SU-DHL-6 (cell line): ENCODE measurements around the gene CXCL10.
"Not testable (repeated sequence)": the region's sequence is repeated elsewhere in the genome, so short reads cannot be mapped to it uniquely, and the experiment has no call there.

Experiments
- H2AFZ ChIP-seq: fragments of 200-600 bp; sonication (generic); 2 replicates; pipeline ENCODE4 v1.6.1; 2014; ENCODE audit warnings: low read depth, mild to moderate bottlenecking, moderate library complexity, mixed read lengths, antibody characterized with exemption, low read length; ENCODE audit not compliant: severe bottlenecking
- H3F3A ChIP-seq: fragments of 200-600 bp; shearing (Covaris generic); 2 replicates; pipeline ENCODE4 v1.6.0; 2016; ENCODE audit warnings: antibody characterized with exemption, mild to moderate bottlenecking; ENCODE audit not compliant: insufficient read depth
- H3K27ac ChIP-seq: fragments of 200-600 bp; sonication (generic); 2 replicates; pipeline ENCODE4 v1.5.1; 2016; ENCODE audit warnings: low read depth, mild to moderate bottlenecking, low read length, moderate library complexity, mixed read lengths
- H3K27me3 ChIP-seq: fragments of 200-600 bp; sonication (generic), shearing (Covaris generic); 2 replicates; pipeline ENCODE4 v1.6.0; 2014; ENCODE audit warnings: mild to moderate bottlenecking, low read length
- H3K36me3 ChIP-seq: fragments of 200-600 bp; sonication (generic); 2 replicates; pipeline ENCODE4 v1.6.1; 2014; ENCODE audit warnings: mild to moderate bottlenecking, low read length, mixed read lengths
- H3K4me2 ChIP-seq: fragments of 300-600, 200-600 bp; shearing (Covaris generic), sonication (generic); 2 replicates; pipeline ENCODE4 v1.6.0; 2014; ENCODE audit warnings: low read length, low read depth, mild to moderate bottlenecking; ENCODE audit not compliant: poor library complexity, severe bottlenecking
- H3K4me3 ChIP-seq: fragments of 200-600 bp; sonication (generic); 2 replicates; pipeline ENCODE4 v1.5.1; 2014; ENCODE audit warnings: antibody characterized with exemption, low read length, mild to moderate bottlenecking, mixed read lengths; ENCODE audit not compliant: insufficient read depth, poor library complexity, severe bottlenecking
- H3K79me2 ChIP-seq: fragments of 200-600 bp; sonication (generic); 2 replicates; pipeline ENCODE4 v1.6.1; 2014; ENCODE audit warnings: mild to moderate bottlenecking, low read length, moderate library complexity; ENCODE audit not compliant: insufficient read depth
- H3K9ac ChIP-seq: fragments of 200-600 bp; sonication (generic); 2 replicates; pipeline ENCODE4 v1.7.0; 2014; ENCODE audit warnings: mild to moderate bottlenecking, low read length
- H3K9me2 ChIP-seq: fragments of 200-600 bp; sonication (generic); replicated peaks from 2 replicates; pipeline ENCODE4 v1.6.1; 2014; ENCODE audit warnings: low read length; ENCODE audit not compliant: insufficient read depth
- H3K9me3 ChIP-seq: fragments of 200-600 bp; sonication (generic); 2 replicates; pipeline ENCODE4 v1.6.1; 2014; ENCODE audit warnings: low read length, mixed read lengths; ENCODE audit not compliant: insufficient read depth
- H4K20me1 ChIP-seq: fragments of 200-600 bp; sonication (generic); 2 replicates; pipeline ENCODE4 v1.6.1; 2014; ENCODE audit warnings: low read depth, mild to moderate bottlenecking, antibody characterized with exemption, low read length, moderate library complexity, mixed read lengths
- CTCF ChIP-seq: fragments of 200-600 bp; sonication (generic); IDR thresholded peaks from one replicate; pipeline ENCODE4 v1.5.1; 2017; ENCODE audit warnings: antibody characterized with exemption, mild to moderate bottlenecking, low read length, moderate library complexity; ENCODE audit not compliant: insufficient read depth, poor library complexity, severe bottlenecking
- EZH2phosphoT487 ChIP-seq: fragments of 200-600 bp; sonication (generic), shearing (Covaris generic); conservative IDR thresholded peaks from 2 replicates; pipeline ENCODE4 v1.6.1; 2018; ENCODE audit warnings: mild to moderate bottlenecking, antibody characterized with exemption, low read length, moderate library complexity, mixed read lengths

Gene CXCL10

GRCh38 chr4:76000279-76000678 lies 23.0 kb downstream of the CXCL10 start:
- no peak overlapping the region for H3K9ac ChIP-seq
- H2AFZ ChIP-seq = no peak overlapping the region
- H4K20me1 ChIP-seq = no peaks in the 10 kb centered on the region
- no peak overlapping the region for H3K4me3 ChIP-seq
- H3K27ac ChIP-seq = no peak overlapping the region
- H3K4me2 ChIP-seq = no peak overlapping the region
- no peaks in the 10 kb centered on the region for H3K9me2 ChIP-seq
- H3K9me3 ChIP-seq = no peaks in the 10 kb centered on the region
- no peaks in the 10 kb centered on the region for H3K79me2 ChIP-seq
- no peaks in the 10 kb centered on the region for H3F3A ChIP-seq
- no peaks in the 10 kb centered on the region for H3K36me3 ChIP-seq
- H3K27me3 ChIP-seq = no peaks in the 10 kb centered on the region
- no peak for TF ChIP-seq EZH2phosphoT487
- no peak for TF ChIP-seq CTCF

GRCh38 chr4:75998525-75999147 lies 24.7 kb downstream of the CXCL10 start:
- H3K36me3 ChIP-seq, H3K9me2 ChIP-seq, H3K27me3 ChIP-seq, H3F3A ChIP-seq, H3K79me2 ChIP-seq, H3K27ac ChIP-seq, H4K20me1 ChIP-seq, H3K4me2 ChIP-seq, H3K4me3 ChIP-seq, H3K9me3 ChIP-seq, H3K9ac ChIP-seq, H2AFZ ChIP-seq: not testable (repeated sequence)

- H3K27ac ChIP-seq = no peak overlapping the region
- no peaks in the 10 kb centered on the region for H3K79me2 ChIP-seq
- no peaks in the 10 kb centered on the region for H3F3A ChIP-seq
- H3K36me3 ChIP-seq = no peaks in the 10 kb centered on the region
- no peak overlapping the region for H3K4me2 ChIP-seq
- no peaks in the 10 kb centered on the region for H3K27me3 ChIP-seq
- H4K20me1 ChIP-seq = no peaks in the 10 kb centered on the region
- no peaks in the 10 kb centered on the region for H3K9me2 ChIP-seq
- H3K9me3 ChIP-seq = no peaks in the 10 kb centered on the region
- no peak for TF ChIP-seq CTCF
- no peak for TF ChIP-seq EZH2phosphoT487
- H2AFZ ChIP-seq = no peak overlapping the region
- H3K9ac ChIP-seq = no peak overlapping the region
- no peak overlapping the region for H3K4me3 ChIP-seq
Measured at GRCh38 chr4:75997946-75998345, 25.4 kb downstream of the CXCL10 start.

- H3K27ac ChIP-seq = no peak overlapping the region
- no peaks in the 10 kb centered on the region for H3K27me3 ChIP-seq
- no peaks in the 10 kb centered on the region for H3K9me2 ChIP-seq
- H3K4me3 ChIP-seq = no peak overlapping the region
- H3K4me2 ChIP-seq = no peak overlapping the region
- H3K9me3 ChIP-seq = no peaks in the 10 kb centered on the region
- H3K9ac ChIP-seq = no peak overlapping the region
- no peaks in the 10 kb centered on the region for H4K20me1 ChIP-seq
- no peak overlapping the region for H2AFZ ChIP-seq
- H3F3A ChIP-seq = no peaks in the 10 kb centered on the region
- no peak for TF ChIP-seq EZH2phosphoT487
- no peaks in the 10 kb centered on the region for H3K36me3 ChIP-seq
- no peaks in the 10 kb centered on the region for H3K79me2 ChIP-seq
Measured at GRCh38 chr4:75997081-75997480, 26.2 kb downstream of the CXCL10 start.
